Right lobe of liver (tissue), 4 donors: ENCODE data around the gene DNAJB6.

Experiments
- POLR2A ChIP-seq: fragments of 450-650 bp; IDR thresholded peaks from one replicate; pipeline ENCODE4 v1.6.1; 2017; ENCODE audit warnings: antibody characterized with exemption, mild to moderate bottlenecking
- TF ChIP-seq, protein P1 (sequence below), 4 donors: fragments of 200-600 bp in 3 of 4; fragments of 450-650 bp in 1 of 4; IDR thresholded peaks; one replicate each; pipeline versions ENCODE4 v1.5.1 to v1.8.0; 2016 to 2022; ENCODE audit warnings: antibody characterized with exemption in 4 of 4, mild to moderate bottlenecking in 2 of 4
- donor health status: DM: no; HTN: no; CAD: no.
- donor health status: DM: no; HTN: no; CAD: no.
- donor health status: DM: no; HTN: yes; CAD: no.

DNA sequence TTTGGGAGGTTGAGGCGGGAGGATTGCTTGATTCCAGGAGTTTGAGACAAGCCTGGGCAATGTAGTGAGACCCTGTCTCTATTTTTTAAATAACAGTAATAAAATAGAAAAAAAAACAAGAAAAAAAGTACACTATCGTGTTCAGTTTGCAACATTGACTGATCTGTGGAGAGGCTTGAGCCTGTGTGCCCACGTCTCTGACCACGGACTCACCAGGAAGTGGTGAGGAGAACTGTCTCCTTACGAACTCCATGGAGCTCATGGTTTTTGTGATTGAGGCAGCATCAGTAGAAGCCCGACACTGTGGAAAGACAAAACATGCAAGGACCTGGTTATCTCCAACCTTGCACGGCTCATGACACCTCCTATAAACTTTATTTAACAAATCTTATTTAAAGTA is 23.9 kb upstream of the DNAJB6 start:
- TF ChIP-seq POLR2A = no peak
- TF ChIP-seq, protein P1, sequence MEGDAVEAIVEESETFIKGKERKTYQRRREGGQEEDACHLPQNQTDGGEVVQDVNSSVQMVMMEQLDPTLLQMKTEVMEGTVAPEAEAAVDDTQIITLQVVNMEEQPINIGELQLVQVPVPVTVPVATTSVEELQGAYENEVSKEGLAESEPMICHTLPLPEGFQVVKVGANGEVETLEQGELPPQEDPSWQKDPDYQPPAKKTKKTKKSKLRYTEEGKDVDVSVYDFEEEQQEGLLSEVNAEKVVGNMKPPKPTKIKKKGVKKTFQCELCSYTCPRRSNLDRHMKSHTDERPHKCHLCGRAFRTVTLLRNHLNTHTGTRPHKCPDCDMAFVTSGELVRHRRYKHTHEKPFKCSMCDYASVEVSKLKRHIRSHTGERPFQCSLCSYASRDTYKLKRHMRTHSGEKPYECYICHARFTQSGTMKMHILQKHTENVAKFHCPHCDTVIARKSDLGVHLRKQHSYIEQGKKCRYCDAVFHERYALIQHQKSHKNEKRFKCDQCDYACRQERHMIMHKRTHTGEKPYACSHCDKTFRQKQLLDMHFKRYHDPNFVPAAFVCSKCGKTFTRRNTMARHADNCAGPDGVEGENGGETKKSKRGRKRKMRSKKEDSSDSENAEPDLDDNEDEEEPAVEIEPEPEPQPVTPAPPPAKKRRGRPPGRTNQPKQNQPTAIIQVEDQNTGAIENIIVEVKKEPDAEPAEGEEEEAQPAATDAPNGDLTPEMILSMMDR (IDR thresholded peaks at IDR 0.05) = no peak
